Measurements from ENCODE around the gene TMEM225B.
"Not testable (repeated sequence)": the region's sequence is repeated elsewhere in the genome, so short reads cannot be mapped to it uniquely, and the experiment has no call there.

Gene TMEM225B

DNA sequence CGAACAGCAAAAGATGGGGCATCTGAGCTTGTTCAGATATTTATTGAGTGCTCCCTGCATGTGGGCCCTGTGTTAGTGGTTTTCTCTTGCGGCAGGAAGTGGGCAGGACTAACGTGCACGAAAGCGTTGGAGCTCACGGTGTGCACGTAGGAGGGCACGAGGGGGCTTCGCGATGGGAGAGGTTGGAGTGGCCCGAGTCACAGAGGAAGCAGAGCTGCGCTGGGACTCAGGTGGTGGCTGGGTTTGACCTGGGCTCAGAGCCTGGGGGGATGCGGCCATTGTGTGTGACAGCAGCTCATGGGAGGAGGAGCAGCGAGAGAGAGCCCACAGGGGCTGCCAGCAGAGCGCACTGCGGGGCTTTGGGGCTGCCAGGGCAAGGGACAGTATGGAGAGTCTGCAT, 26.4 kb downstream of the TMEM225B start:
- no peak for FAIRE-seq

GRCh38 chr7:99625321-99625720, 27.3 kb downstream of the TMEM225B start:
- FAIRE-seq = no peak

- no peak for FAIRE-seq
Measured at GRCh38 chr7:99625961-99626360, 27.9 kb downstream of the TMEM225B start.

- no peak for FAIRE-seq
Measured at GRCh38 chr7:99626661-99627060, 28.6 kb downstream of the TMEM225B start.

DNA sequence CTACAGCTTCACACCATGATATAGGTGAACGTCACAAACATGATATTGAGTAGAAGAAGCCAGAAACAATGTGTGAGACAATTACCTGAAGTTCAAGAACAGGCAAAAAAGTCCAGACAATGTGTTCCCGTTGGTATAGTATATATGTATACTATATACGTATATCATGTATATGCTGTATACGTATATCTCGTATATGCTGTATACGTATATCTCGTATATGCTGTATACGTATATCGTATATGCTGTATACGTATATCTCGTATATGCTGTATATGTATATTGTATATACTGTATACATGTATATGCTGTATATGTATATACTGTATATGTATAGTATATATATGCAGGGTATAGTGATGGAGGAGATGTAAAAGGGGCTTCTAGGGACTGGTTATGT, 29.4 kb downstream of the TMEM225B start:
- no peak for FAIRE-seq

GRCh38 chr7:99628471-99629465, 30.7 kb downstream of the TMEM225B start:
- FAIRE-seq = no peak

- no peak for FAIRE-seq
Measured at GRCh38 chr7:99629643-99630042, 31.6 kb downstream of the TMEM225B start.

- no peak for FAIRE-seq
Measured at GRCh38 chr7:99631295-99632109, 33.4 kb downstream of the TMEM225B start.

DNA sequence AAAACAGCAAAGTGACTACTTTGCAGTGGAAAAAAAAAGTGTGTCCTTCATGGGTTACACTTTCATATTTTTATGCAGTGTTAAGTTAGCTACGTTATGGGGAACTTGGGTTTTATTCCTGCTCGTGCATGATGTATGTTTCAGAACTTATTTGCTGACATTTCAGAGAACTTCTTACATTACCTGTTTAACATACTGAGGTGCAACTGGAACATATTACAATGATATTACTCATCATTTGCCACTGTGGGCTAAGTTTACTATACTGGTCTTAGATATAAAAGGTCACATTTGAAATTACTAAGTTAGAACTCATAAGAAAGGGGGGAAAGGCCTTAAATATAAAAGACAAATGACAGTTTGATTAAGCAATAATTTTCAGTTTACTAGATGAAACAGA, 39.3 kb downstream of the TMEM225B start:
- not testable (repeated sequence) for FAIRE-seq

- no peak for FAIRE-seq
Measured at GRCh38 chr7:99638731-99639130, 40.7 kb downstream of the TMEM225B start.

DNA sequence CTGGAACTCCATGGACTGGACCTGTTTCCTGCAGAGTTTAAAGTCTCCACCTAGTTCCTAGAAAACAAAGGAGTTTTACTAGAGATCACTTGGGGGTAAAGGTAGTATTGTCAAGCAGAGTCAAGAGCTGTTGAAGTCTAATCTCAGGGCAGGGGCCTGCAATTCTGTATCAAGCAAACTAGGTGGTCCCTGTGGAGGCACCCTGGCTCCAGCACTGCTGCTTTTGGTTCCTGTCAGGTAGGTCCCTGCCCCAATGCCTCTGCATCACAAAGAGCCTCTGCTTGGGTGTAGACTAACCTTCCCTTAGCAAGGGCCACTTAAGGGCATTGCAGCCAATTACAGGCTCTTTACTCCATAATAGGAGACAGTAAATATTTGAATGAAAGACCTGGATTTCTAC, 41.2 kb downstream of the TMEM225B start:
- FAIRE-seq = no peak

GRCh38 chr7:99642027-99642426, 44.0 kb downstream of the TMEM225B start:
- FAIRE-seq = no peak

- no peak for FAIRE-seq
Measured at GRCh38 chr7:99643464-99643863, 45.4 kb downstream of the TMEM225B start.

DNA sequence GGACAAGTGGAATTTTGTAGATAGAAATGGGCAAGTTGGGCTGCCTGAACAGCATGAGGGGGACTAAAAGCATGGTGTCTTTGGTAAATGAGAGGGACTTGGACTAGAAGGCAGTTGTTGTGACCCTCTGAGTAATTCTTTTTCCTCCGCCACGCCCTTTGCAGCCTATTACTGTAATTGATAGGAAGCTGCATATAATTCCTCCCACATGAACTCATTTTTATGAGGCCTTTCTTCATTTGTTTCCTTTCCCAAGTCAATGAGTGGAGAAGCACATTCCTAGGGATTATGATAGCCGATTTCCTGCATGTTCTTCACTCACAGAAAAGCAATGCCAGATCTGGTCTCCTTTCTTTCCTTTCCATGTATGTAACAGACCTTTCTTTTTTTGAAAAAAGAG, 46.4 kb downstream of the TMEM225B start:
- FAIRE-seq = no peak

GRCh38 chr7:99645590-99645989, 47.5 kb downstream of the TMEM225B start:
- no peak for FAIRE-seq

- FAIRE-seq = no peak
Measured at GRCh38 chr7:99648843-99649242, 50.8 kb downstream of the TMEM225B start.

DNA sequence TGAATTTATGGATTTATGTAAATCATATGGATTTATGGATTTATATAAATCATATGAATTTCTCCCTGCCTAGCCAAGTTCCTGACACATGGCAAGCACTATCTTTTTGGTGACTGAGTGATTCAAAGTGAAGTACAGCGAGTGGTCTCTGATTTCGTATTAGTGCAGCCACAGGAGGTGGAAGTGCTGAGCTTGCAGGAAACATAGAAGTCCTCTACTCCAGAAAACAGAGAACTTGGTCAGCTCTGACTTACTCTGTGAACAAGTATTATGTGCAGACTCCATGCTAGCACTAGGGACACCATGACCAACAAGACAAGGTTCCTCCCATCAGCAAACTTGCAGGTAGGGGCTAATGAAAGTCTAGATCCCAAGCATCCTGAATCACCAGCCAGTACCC, 53.2 kb downstream of the TMEM225B start:
- no peak for FAIRE-seq

- no peak for FAIRE-seq
Measured at GRCh38 chr7:99652671-99653070, 54.6 kb downstream of the TMEM225B start.

DNA sequence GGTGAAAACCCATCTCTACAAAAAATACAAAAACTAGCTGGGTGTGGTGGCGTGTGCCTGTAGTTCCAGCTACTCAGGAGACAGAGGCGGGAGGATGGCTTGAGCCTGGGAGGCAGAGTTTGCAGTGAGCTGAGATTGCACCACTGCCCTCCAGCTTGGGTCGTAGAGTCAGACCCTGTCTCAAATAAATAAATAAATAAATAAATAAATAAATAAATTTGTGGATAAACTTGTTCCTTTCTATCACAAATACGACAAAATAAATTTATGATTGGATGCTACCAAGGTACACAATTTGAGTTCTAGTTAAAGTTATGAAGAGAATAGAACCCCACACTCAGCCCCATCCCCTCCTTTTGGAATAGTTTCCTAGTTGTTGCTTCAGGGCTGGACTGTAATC, 55.2 kb downstream of the TMEM225B start:
- not testable (repeated sequence) for FAIRE-seq

DNA sequence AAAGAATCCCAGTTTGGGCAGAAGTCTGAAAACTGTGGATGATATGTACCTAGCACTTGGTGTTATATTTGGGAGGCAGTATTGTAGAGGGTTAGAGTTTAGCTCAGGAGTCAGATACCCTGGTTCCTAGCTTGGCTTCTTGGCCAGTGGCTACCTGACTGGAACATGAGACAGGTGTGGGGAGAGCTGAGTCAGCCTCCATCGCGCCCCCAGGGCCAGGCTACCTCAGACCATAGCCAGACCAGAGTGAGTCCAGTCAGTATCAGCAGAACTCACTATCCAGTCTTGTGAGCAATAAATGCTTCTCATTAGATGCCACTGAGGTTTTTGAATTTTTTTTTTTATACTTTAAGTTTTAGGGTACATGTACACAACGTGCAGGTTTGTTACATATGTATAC, 55.7 kb downstream of the TMEM225B start:
- FAIRE-seq = no peak

DNA sequence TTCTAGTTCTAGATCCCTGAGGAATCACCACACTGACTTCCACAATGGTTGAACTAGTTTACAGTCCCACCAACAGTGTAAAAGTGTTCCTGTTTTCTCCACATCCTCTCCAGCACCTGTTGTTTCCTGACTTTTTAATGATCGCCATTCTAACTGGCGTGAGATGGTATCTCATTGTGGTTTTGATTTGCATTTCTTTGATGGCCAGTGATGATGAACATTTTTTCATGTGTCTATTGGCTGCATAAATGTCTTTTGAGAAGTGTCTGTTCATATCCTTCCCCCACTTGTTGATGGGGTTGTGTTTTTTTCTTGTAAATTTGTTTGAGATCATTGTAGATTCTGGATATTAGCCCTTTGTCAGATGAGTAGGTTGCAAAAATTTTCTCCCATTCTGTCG, 56.6 kb downstream of the TMEM225B start:
- not testable (repeated sequence) for FAIRE-seq

GRCh38 chr7:99657879-99658278, 59.8 kb downstream of the TMEM225B start:
- not testable (repeated sequence) for FAIRE-seq

Measured in TTC549 (cell line).